Measurements from ENCODE around the gene DROSHA.
"Not testable (repeated sequence)": the region's sequence is repeated elsewhere in the genome, so short reads cannot be mapped to it uniquely, and the experiment has no call there.

The DROSHA gene

GRCh38 chr5:31372124-31372523, 159.8 kb downstream of the DROSHA start:
- DNase-seq: no peak

DNA sequence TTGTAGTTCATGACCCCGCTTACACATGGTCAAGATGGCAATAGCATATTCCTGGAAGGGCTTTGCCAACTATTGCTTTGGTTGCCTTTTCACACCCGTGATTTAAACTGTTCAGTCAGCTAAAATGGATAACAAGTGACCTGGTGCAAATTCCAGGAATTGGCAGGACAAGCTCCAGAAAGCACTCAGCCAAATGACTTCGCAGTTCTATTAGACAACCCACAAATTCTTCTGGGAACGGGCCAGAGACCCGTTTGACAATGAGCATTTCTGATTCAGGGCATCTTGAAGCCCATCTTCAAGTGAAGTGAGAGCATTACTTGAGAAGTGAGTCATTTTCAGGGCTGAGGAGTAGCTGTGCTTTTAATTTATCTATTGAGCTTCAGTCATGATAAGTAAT, 165.0 kb downstream of the DROSHA start:
- no peak for DNase-seq

GRCh38 chr5:31365776-31366175, 166.1 kb downstream of the DROSHA start:
- no peak for DNase-seq

GRCh38 chr5:31364881-31365636, 166.8 kb downstream of the DROSHA start:
- DNase-seq: no peak

DNA sequence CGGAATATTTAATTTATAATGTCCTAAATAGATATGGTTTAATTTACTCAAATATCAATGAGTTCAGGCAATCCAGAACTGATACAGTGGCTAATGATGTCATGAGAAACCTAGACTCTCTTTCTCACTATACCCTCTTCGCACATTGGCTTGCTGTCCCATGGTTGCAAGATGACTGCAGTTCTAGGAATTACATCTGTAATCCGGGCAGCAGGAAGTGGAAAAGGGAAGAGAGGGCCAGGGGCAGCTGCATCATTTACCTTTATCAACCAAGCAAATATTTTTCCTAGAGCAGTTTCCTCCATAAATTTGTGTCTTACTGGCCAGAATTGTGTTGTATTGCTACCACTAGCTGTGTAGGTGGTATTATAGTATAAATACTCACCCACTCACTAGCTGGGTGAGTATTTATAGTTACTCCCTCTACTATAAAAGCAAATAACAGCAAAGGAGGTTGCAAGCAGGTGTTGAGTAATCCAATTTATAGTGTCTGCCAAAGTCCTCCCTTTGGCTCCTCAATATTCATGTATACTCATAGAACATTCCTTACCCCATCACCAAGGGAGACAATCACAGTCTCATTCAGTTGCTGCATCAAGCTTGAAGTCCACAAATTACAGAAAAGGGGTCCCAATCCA, 168.8 kb downstream of the DROSHA start:
- DNase-seq: no peak

DNA sequence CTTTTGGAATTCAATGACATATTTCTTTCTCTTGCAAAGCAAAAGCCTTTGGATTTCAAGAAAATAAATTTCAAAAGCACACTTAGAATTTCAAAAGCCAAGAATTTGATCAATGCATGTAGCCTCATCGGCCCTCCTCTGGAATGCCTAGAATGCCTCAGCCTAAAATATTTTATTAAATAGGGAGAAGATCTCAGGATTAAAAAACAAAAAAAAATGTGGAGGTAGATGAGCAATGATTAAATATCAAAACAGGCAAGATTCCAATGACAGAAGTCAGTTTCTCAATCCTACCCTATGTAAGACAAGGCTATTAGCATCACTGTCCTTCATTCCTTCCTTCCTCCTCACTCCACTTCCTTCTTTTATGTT, 169.4 kb downstream of the DROSHA start:
- DNase-seq: no peak

DNA sequence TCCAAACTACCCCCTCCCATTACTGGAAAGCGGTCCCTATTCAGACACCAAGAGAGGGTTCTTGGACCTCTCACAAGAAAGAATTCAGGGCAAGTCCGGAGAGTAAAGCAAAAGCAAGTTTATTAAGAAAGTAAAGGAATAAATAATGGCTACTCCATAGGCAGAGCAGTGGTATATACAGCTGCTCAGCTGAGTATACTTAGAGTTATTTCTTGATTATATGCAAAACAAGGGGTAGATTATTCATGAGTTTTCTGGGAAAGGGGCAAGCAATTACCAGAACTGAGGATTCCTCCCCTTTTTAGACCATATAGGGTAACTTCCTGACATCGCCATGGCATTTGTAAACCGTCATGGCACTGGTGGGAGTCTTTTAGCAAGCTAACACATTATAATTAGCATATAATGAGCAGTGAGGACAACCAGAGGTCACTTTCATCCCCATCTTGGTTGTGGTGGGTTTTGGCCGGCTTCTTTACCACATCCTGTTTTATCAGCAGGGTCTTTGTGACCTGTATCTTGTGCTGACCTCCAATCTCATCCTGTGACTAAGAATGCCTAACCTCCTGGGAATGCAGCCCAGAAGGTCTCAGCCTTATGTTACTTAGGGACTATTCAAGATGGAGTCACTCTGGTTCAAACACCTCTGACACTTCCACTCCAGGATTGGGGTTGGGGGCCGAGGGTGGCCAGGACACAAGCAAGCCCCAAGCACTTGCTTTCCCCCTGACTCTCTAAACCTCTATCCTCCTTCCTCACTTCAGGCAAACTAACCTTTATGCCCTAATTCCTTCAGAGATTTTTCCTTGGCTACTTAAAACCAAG, 170.0 kb downstream of the DROSHA start:
- not testable (repeated sequence) for DNase-seq

DNA sequence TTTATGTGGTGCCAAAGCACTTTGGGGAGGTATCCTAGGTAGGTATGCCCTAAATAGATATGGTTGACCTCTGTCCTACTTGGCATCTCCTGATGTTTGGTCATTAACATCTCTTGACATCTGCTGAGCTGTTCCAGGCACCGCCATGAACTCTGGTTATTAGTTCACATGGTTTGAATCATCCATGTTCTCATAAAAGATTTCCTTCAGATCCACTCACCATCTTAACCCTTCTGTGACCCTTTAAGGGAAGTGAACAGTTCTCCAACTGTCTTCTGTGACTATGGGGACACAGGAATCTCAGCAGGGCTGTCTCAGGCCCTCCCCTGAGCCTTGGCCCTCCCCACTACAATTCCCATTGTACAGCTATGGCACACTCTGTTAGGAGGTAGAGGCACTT, 170.7 kb downstream of the DROSHA start:
- no peak for DNase-seq

DNA sequence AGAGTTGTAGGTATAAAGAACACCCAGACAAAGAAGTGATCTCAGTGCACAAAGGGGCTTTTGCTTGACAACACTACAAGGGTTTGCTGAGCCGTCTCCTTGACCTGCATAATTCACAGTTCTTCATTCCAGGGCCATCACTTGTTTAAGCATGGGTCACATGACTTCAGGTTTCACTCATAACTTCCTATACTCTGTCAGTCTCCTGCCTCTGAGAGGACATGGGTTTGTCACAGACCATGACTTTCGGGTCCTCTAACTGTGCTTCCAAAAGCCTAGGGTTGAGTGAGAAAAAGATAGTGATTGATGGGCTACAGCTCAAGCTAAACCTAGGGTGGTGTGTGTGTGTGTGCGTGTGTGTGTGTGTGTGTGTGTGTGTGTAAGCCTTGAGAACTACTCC, 172.1 kb downstream of the DROSHA start:
- no peak for DNase-seq

DNA sequence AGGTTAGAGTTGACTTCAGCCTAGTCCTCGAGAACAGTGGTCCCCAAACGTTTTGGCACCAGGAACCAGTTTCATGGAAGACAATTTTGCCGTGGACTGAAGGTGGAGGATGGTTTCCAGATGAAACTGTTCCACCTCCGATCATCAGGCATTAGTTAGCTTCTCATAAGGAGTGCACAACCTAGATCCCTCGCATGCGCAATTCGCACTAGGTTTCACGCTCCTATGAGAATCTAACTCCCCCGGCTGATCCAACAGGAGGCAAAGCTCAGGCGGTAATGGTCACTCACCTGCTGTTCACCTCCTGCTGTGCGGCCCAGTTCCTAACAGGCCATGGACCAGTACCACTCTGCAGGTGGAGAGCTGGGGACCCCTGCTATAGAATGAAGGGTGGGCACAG, 174.9 kb downstream of the DROSHA start:
- DNase-seq: no peak

- DNase-seq: no peak
These were observed 176.6 kb downstream of the DROSHA start for GRCh38 chr5:31355337-31355736.
